Esophagus mucosa (tissue), 1 donor: ENCODE data around the gene PIAS2. TPM values are rescaled to one million over a fixed set of nuclear protein-coding genes. Genes with fewer than 3 reads are reported as not detected.
"Not testable (repeated sequence)": the region's sequence is repeated elsewhere in the genome, so short reads cannot be mapped to it uniquely, and the experiment has no call there.

Experiments used
- ATAC-seq: fragments of 200-7000 bp; cut with Tn5 transposase; one replicate; pipeline ENCODE4 v1.9.1; 2020
- total RNA-seq: library from RNA; stranded (reverse); gene quantifications from one replicate; pipeline ENCODE4 v1.2.4, GENCODE V29; 2023
- donor health status: DM: yes; HTN: yes; CAD: no.

PIAS2 gene
- total RNA-seq, 1 donor from 2014 or later: 17.8 TPM

- ATAC-seq: no peak
These were observed 17.9 kb downstream of the PIAS2 start for GRCh38 chr18:46899274-46899948.

GRCh38 chr18:46894124-46894523 lies 23.2 kb downstream of the PIAS2 start:
- ATAC-seq: no peak

- no peak for ATAC-seq
These were observed 23.9 kb downstream of the PIAS2 start for GRCh38 chr18:46893360-46893759.

GRCh38 chr18:46892842-46893241 lies 24.5 kb downstream of the PIAS2 start:
- ATAC-seq: no peak

GRCh38 chr18:46891742-46892214 lies 25.5 kb downstream of the PIAS2 start:
- ATAC-seq: no peak

GRCh38 chr18:46888965-46889364 lies 28.3 kb downstream of the PIAS2 start:
- ATAC-seq: no peak

- no peak for ATAC-seq
These were observed 30.4 kb downstream of the PIAS2 start for GRCh38 chr18:46886893-46887292.

- no peak for ATAC-seq
These were observed 34.1 kb downstream of the PIAS2 start for GRCh38 chr18:46883180-46883579.

GRCh38 chr18:46877329-46877987 lies 39.8 kb downstream of the PIAS2 start:
- ATAC-seq: peak; percentile 48

- ATAC-seq: peak; percentile 91
These were observed 49.0 kb downstream of the PIAS2 start for GRCh38 chr18:46868169-46868921.

GRCh38 chr18:46867367-46868143 lies 49.8 kb downstream of the PIAS2 start:
- ATAC-seq: peak; percentile 8

- no peak for ATAC-seq
These were observed 50.8 kb downstream of the PIAS2 start for GRCh38 chr18:46866523-46866922.

- not testable (repeated sequence) for ATAC-seq
These were observed 52.1 kb downstream of the PIAS2 start for GRCh38 chr18:46865245-46865644.

- ATAC-seq: no peak
These were observed 57.5 kb downstream of the PIAS2 start for GRCh38 chr18:46859855-46860254.

GRCh38 chr18:46858290-46858689 lies 59.0 kb downstream of the PIAS2 start:
- ATAC-seq: no peak

- ATAC-seq: no peak
These were observed 60.3 kb downstream of the PIAS2 start for GRCh38 chr18:46856973-46857372.

GRCh38 chr18:46849007-46849406 lies 68.3 kb downstream of the PIAS2 start:
- no peak for ATAC-seq

GRCh38 chr18:46843372-46843771 lies 73.9 kb downstream of the PIAS2 start:
- ATAC-seq: no peak

GRCh38 chr18:46842583-46842982 lies 74.7 kb downstream of the PIAS2 start:
- ATAC-seq: peak; percentile 52

GRCh38 chr18:46833899-46834298 lies 83.4 kb downstream of the PIAS2 start:
- ATAC-seq: no peak

- no peak for ATAC-seq
These were observed 84.5 kb downstream of the PIAS2 start for GRCh38 chr18:46832849-46833248.

GRCh38 chr18:46832422-46832821 lies 84.9 kb downstream of the PIAS2 start:
- ATAC-seq: not testable (repeated sequence)

- no peak for ATAC-seq
These were observed 85.9 kb downstream of the PIAS2 start for GRCh38 chr18:46831434-46831833.
